ENCODE data around the gene TECPR1.

Gene TECPR1

DNA sequence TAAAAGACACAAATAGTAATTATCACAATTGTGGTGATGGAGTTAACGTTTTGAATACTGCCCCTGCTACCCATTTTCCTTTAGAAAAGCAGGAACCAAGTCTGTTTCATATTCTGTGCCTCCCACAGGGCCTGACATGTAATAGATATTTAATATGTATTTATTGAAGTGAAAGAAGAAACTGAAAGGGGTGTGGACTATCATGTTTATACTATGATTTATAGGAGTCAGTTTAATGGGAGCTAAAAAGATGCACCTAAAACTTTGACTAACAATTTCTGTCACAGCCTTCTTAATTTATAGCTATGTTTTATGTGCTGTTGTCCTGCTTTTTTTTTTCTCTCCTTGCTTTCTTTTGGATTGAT is 64.9 kb downstream of the TECPR1 start:
- Histone ChIP-seq H3K9me3 (ENCODE audit: control insufficient read depth, insufficient read depth, low read length) (no peaks in the 10 kb centered on the region), H3K4me3 (ENCODE audit: low read depth, low read length) (no peak overlapping the region), H3K36me3 (ENCODE audit: control insufficient read depth, insufficient read depth, low read length) (peaks cover 3% of the 10 kb centered on the region), H3K9ac (ENCODE audit: low read depth, low read length) (no peak overlapping the region), H3K27me3 (ENCODE audit: control insufficient read depth, insufficient read depth, low read length) (no peaks in the 10 kb centered on the region), H3K4me1 (ENCODE audit: control insufficient read depth, insufficient read depth, low read length) (peaks cover 8% of the 10 kb centered on the region)

- no peaks in the 10 kb centered on the region for H3K9me3 ChIP-seq (ENCODE audit: control insufficient read depth, insufficient read depth, low read length)
- peaks cover 3% of the 10 kb centered on the region for H3K36me3 ChIP-seq (ENCODE audit: control insufficient read depth, insufficient read depth, low read length)
- H3K9ac ChIP-seq (ENCODE audit: low read depth, low read length) = no peak overlapping the region
- H3K4me1 ChIP-seq (ENCODE audit: control insufficient read depth, insufficient read depth, low read length) = peaks cover 8% of the 10 kb centered on the region
- H3K27me3 ChIP-seq (ENCODE audit: control insufficient read depth, insufficient read depth, low read length) = no peaks in the 10 kb centered on the region
- no peak overlapping the region for H3K4me3 ChIP-seq (ENCODE audit: low read depth, low read length)
Measured at GRCh38 chr7:98186452-98187137, 65.4 kb downstream of the TECPR1 start.

GRCh38 chr7:98185101-98185500 is 66.9 kb downstream of the TECPR1 start:
- no peaks in the 10 kb centered on the region for H3K27me3 ChIP-seq (ENCODE audit: control insufficient read depth, insufficient read depth, low read length)
- no peaks in the 10 kb centered on the region for H3K36me3 ChIP-seq (ENCODE audit: control insufficient read depth, insufficient read depth, low read length)
- peaks cover 8% of the 10 kb centered on the region for H3K4me1 ChIP-seq (ENCODE audit: control insufficient read depth, insufficient read depth, low read length)
- no peaks in the 10 kb centered on the region for H3K9me3 ChIP-seq (ENCODE audit: control insufficient read depth, insufficient read depth, low read length)
- H3K4me3 ChIP-seq (ENCODE audit: low read depth, low read length) = no peak overlapping the region
- H3K9ac ChIP-seq (ENCODE audit: low read depth, low read length) = no peak overlapping the region

- no peaks in the 10 kb centered on the region for H3K9me3 ChIP-seq (ENCODE audit: control insufficient read depth, insufficient read depth, low read length)
- no peak overlapping the region for H3K4me3 ChIP-seq (ENCODE audit: low read depth, low read length)
- H3K36me3 ChIP-seq (ENCODE audit: control insufficient read depth, insufficient read depth, low read length) = no peaks in the 10 kb centered on the region
- peaks cover 8% of the 10 kb centered on the region for H3K4me1 ChIP-seq (ENCODE audit: control insufficient read depth, insufficient read depth, low read length)
- no peak overlapping the region for H3K9ac ChIP-seq (ENCODE audit: low read depth, low read length)
- H3K27me3 ChIP-seq (ENCODE audit: control insufficient read depth, insufficient read depth, low read length) = no peaks in the 10 kb centered on the region
Measured at GRCh38 chr7:98180751-98181150, 71.3 kb downstream of the TECPR1 start.

DNA sequence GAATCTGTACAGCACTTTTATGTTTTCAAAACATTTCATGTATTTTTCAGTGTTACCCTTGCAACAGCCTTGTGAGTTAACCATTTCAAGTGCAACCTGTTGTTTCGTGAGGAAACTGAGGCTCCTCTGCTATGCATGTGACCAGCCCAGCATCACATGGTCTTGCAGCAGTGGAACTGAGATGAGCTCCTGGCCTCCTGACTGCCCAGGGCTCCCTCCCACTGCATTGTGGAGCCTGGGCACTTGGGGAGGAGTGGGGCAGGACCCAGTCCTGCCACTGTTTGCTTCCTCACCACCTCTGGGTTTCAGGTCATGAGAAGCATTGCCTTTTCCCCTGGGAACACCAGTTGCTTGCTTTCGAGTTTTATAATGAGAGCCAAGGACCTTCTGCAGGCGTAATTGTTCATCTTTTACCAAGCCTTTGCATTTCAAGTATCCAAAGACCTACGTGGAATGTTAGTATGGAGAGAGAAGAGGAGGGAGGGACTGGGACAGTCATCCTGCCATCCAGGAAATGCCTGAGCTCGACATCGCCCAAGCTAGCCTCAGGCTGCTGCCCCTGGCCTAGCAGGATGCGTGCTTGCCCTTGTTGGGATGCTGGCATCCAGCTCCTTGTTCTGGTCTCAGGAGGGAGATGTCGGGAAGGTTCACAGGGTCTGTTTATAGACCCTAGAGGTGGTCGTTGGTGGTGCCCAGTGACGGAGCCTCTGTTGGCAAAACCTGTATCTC is 73.1 kb downstream of the TECPR1 start:
- Histone ChIP-seq H3K9ac (ENCODE audit: low read depth, low read length) (no peak overlapping the region), H3K9me3 (ENCODE audit: control insufficient read depth, insufficient read depth, low read length) (no peaks in the 10 kb centered on the region), H3K4me3 (ENCODE audit: low read depth, low read length) (no peak overlapping the region), H3K4me1 (ENCODE audit: control insufficient read depth, insufficient read depth, low read length) (peaks cover 8% of the 10 kb centered on the region), H3K27me3 (ENCODE audit: control insufficient read depth, insufficient read depth, low read length) (no peaks in the 10 kb centered on the region), H3K36me3 (ENCODE audit: control insufficient read depth, insufficient read depth, low read length) (peaks cover 2% of the 10 kb centered on the region)

GRCh38 chr7:98178321-98178720 is 73.7 kb downstream of the TECPR1 start:
- H3K4me1 ChIP-seq (ENCODE audit: control insufficient read depth, insufficient read depth, low read length) = peaks cover 8% of the 10 kb centered on the region
- H3K9ac ChIP-seq (ENCODE audit: low read depth, low read length) = no peak overlapping the region
- H3K36me3 ChIP-seq (ENCODE audit: control insufficient read depth, insufficient read depth, low read length) = peaks cover 2% of the 10 kb centered on the region
- no peak overlapping the region for H3K4me3 ChIP-seq (ENCODE audit: low read depth, low read length)
- no peaks in the 10 kb centered on the region for H3K27me3 ChIP-seq (ENCODE audit: control insufficient read depth, insufficient read depth, low read length)
- no peaks in the 10 kb centered on the region for H3K9me3 ChIP-seq (ENCODE audit: control insufficient read depth, insufficient read depth, low read length)

- Histone ChIP-seq H3K9me3 (ENCODE audit: control insufficient read depth, insufficient read depth, low read length) (no peaks in the 10 kb centered on the region), H3K36me3 (ENCODE audit: control insufficient read depth, insufficient read depth, low read length) (peaks cover 2% of the 10 kb centered on the region)
Measured at GRCh38 chr7:98177553-98177952, 74.5 kb downstream of the TECPR1 start.

GRCh38 chr7:98175260-98175940 is 76.6 kb downstream of the TECPR1 start:
- Histone ChIP-seq H3K9me3 (ENCODE audit: control insufficient read depth, insufficient read depth, low read length) (no peaks in the 10 kb centered on the region), H3K36me3 (ENCODE audit: control insufficient read depth, insufficient read depth, low read length) (peaks cover 5% of the 10 kb centered on the region), H3K4me1 (ENCODE audit: control insufficient read depth, insufficient read depth, low read length) (no peaks in the 10 kb centered on the region), H3K4me3 (ENCODE audit: low read depth, low read length) (no peak overlapping the region), H3K9ac (ENCODE audit: low read depth, low read length) (no peak overlapping the region), H3K27me3 (ENCODE audit: control insufficient read depth, insufficient read depth, low read length) (no peaks in the 10 kb centered on the region)

More at GRCh38 chr7:98177553-98177952, 74.5 kb downstream of the TECPR1 start:
- Histone ChIP-seq H3K27me3 (ENCODE audit: control insufficient read depth, insufficient read depth, low read length) (no peaks in the 10 kb centered on the region), H3K4me3 (ENCODE audit: low read depth, low read length) (no peak overlapping the region), H3K9ac (ENCODE audit: low read depth, low read length) (no peak overlapping the region), H3K4me1 (ENCODE audit: control insufficient read depth, insufficient read depth, low read length) (peaks cover 3% of the 10 kb centered on the region)

DNA sequence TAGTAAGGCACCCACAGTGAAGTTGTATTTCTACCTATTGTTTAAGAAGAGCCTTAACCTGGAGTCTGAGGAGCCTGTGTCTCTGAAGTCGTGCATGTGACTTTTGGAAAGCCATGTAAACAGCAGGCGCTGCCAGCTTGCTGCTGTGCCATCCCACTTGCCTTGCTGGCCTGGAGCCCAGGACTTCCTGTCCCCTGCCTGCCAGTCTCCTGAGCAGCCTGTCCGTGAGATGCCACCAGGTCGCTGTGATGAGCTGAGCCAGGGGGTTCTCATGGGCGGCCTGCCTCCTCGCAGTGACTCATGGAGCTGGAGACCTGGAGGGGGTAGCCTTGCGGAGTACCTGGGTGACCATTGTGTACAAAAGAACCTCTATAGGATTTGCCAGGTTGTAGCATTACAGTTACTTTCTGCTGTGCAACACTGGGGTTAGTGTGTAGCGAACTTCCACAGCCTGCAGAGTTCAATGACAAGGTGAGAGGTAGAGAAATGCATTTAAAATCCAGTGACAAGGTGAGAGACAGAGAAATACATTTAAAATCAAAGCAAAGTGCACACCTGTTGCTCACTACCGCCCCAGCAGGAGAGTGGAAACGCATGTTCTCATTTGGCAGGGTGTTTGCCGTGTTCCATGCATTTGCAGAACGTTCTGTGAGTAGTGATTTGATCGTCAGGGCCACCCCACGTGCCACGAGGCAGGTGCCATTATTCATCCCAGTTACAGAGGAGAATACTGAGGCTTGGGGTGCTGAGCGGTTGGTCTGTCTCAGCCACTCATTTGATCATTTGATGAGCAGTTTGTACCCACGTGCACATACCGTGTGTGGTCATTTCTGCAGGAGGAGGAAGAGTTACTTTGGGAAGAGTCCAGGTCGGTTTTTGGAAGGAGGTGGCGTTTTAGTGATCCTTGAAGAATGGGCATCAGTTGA is 77.4 kb downstream of the TECPR1 start:
- peaks cover 5% of the 10 kb centered on the region for H3K36me3 ChIP-seq (ENCODE audit: control insufficient read depth, insufficient read depth, low read length)
- no peaks in the 10 kb centered on the region for H3K27me3 ChIP-seq (ENCODE audit: control insufficient read depth, insufficient read depth, low read length)
- no peak overlapping the region for H3K9ac ChIP-seq (ENCODE audit: low read depth, low read length)
- no peak overlapping the region for H3K4me3 ChIP-seq (ENCODE audit: low read depth, low read length)
- no peaks in the 10 kb centered on the region for H3K9me3 ChIP-seq (ENCODE audit: control insufficient read depth, insufficient read depth, low read length)
- H3K4me1 ChIP-seq (ENCODE audit: control insufficient read depth, insufficient read depth, low read length) = no peaks in the 10 kb centered on the region

DNA sequence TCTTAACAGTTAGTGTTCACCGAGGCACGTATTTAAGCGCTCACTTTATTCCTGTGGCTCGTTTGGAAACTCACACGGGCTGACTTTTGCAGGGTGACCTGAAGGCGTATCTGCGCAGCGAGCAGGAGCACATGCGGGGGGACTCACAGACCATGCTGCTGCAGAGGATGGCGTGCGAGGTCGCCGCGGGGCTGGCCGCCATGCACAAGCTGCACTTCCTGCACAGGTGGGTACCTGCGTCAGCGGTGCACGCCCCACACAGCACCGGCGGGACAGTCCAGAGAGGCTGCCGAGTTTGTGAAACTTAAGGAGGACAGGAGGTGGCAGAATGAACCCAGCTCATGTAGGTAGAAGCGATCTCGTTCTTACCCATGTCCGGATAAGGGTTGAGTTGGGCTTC is 80.6 kb downstream of the TECPR1 start:
- H3K27me3 ChIP-seq (ENCODE audit: control insufficient read depth, insufficient read depth, low read length) = no peaks in the 10 kb centered on the region
- H3K4me3 ChIP-seq (ENCODE audit: low read depth, low read length) = no peak overlapping the region
- peaks cover 5% of the 10 kb centered on the region for H3K36me3 ChIP-seq (ENCODE audit: control insufficient read depth, insufficient read depth, low read length)
- peaks cover 2% of the 10 kb centered on the region for H3K4me1 ChIP-seq (ENCODE audit: control insufficient read depth, insufficient read depth, low read length)
- no peak overlapping the region for H3K9ac ChIP-seq (ENCODE audit: low read depth, low read length)
- H3K9me3 ChIP-seq (ENCODE audit: control insufficient read depth, insufficient read depth, low read length) = no peaks in the 10 kb centered on the region

- H3K9me3 ChIP-seq (ENCODE audit: control insufficient read depth, insufficient read depth, low read length) = no peaks in the 10 kb centered on the region
- H3K4me1 ChIP-seq (ENCODE audit: control insufficient read depth, insufficient read depth, low read length) = peaks cover 2% of the 10 kb centered on the region
- no peaks in the 10 kb centered on the region for H3K27me3 ChIP-seq (ENCODE audit: control insufficient read depth, insufficient read depth, low read length)
- peaks cover 5% of the 10 kb centered on the region for H3K36me3 ChIP-seq (ENCODE audit: control insufficient read depth, insufficient read depth, low read length)
- H3K9ac ChIP-seq (ENCODE audit: low read depth, low read length) = no peak overlapping the region
- H3K4me3 ChIP-seq (ENCODE audit: low read depth, low read length) = no peak overlapping the region
Measured at GRCh38 chr7:98170966-98171365, 81.1 kb downstream of the TECPR1 start.

Data from iPS-15b (cell line).